HG03571 (cell line): ENCODE measurements around the gene CMTM3.
"Not testable (repeated sequence)": the region's sequence is repeated elsewhere in the genome, so short reads cannot be mapped to it uniquely, and the experiment has no call there.

ENCODE experiments used
- ATAC-seq: cut with Tn5 transposase; IDR thresholded peaks from one replicate; pipeline ENCODE4 v1.9.1; 2021; ENCODE audit not compliant: unreplicated experiment

CMTM3 gene

GRCh38 chr16:66604376-66605176 is at the start of gene CMTM3:
TSS of gene CMTM3 (plus strand) at chr16:66604704. CDS start at chr16:66604806, 102 bp downstream.
- ATAC-seq: peak; percentile 42

GRCh38 chr16:66560107-66560506 is 44.4 kb upstream of the CMTM3 start:
- ATAC-seq: no peak

- no peak for ATAC-seq
These were observed 43.0 kb upstream of the CMTM3 start for GRCh38 chr16:66561381-66562080.

GRCh38 chr16:66562409-66562808 is 42.1 kb upstream of the CMTM3 start:
- no peak for ATAC-seq

DNA sequence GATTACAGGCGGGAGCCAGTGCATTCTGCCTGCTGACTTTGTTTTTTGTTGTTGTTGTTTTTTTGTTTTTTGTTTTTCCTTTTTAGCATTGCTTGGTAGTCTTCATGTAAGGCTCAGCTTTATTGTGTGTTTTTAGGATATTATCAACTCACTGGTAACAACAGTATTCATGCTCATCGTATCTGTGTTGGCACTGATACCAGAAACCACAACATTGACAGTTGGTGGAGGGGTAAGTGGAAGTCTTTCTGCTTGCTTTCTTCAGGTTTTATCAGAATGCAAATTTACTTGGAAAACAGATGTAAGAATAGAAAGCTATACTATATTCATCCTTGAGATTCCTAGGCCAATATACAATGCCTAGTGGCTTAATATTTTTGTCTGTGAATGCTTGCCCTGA is 41.5 kb upstream of the CMTM3 start:
- ATAC-seq: no peak

- no peak for ATAC-seq
These were observed 40.8 kb upstream of the CMTM3 start for GRCh38 chr16:66563574-66564334.

DNA sequence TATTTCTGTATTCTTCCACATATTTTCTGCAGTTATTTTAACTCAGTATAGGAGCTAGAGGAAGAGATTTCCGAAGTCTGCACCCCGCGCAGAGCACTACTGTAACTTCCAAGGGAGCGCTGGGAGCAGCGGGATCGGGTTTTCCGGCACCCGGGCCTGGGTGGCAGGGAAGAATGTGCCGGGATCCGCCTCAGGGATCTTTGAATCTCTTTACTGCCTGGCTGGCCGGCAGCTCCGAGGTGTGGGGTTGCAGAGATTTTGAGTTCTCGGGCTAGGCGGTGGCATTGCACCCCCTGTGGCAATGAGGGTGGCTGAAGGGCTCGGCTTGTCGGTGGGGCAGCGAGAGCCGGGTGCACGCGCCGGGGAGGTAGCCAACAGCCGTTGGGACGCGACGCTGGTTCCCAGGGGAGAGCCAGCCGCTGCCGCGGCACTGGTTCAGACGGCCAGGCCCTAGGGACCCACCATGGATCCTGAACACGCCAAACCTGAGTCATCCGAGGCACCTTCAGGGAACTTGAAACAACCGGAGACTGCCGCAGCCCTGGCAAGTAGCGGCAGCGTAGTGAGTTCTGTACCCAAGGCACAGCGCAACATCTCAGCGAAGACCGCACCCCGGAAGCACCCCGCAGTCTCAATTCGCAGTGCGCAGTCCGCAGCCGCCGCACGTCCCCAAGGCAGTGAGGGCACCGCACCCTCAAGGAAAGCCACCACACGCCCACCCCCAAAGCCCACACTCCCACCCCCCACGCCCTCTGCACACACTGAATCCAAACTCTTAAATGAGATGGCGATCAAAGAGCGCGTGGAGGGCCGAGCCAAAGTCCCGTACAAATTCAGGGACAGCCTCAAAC is 38.2 kb upstream of the CMTM3 start, which contains the start of gene CMTM1:
CMTM1 (plus strand) TSS at position 389 of the 851 bp plus-strand sequence; CDS start at position 464, 75 bp downstream.
- no peak for ATAC-seq

DNA sequence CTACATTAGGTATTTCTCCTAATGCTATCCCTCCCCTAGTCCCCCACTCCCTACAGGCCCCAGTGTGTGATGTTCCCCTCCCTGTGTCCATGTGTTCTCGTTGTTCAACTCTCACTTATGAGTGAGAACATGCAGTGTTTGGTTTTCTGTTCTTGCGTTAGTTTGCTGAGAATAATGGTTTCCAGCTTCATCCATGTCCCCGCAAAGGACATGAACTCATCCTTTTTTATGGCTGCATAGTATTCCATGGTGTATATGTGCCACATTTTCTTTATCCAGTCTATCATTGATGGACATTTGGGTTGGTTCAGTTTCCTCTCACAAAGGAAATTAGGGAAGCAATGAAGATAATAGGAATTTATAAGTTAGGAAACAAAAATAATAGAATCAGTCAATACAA is 37.2 kb upstream of the CMTM3 start:
- not testable (repeated sequence) for ATAC-seq

DNA sequence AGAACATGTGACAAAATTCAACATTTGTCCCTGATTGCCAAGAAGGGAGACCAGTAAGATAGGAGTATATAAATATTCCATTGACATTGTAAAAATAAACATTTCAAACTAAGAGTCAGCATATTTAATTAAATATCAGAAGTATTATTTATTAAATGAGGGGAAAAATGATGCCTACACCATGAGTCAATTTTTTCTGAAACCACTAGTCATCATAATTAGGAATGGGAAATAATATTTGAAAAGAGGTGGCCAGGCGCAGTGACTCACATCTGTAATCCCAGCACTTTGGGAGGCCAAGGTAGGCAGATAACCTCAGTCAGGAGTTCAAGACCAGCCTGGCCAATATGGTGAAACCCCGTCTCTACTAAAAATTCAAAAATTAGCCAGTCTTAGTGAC is 36.1 kb upstream of the CMTM3 start:
- no peak for ATAC-seq

- ATAC-seq: no peak
These were observed 35.4 kb upstream of the CMTM3 start for GRCh38 chr16:66569131-66569530.

GRCh38 chr16:66569827-66570405 is 34.6 kb upstream of the CMTM3 start:
- no peak for ATAC-seq

DNA sequence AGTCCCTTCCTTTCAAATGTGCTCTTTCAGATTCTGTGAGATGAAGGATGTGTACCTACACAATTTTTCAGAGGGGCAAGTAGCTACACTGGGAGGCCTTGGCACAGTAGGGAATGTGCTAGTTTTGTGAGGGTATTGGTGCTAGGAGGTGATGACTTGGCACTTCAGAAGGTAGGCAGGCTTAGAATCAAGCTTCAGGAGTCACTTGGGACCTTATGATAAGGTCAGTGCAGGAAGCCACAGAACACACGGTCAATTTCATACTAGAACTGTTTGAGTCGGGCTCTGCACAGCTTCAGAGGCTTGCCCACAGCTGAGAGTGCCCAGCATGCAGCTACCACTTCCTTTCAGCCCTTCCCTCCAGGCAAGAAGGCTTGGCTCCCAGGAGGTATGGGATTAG is 32.1 kb upstream of the CMTM3 start:
- ATAC-seq: no peak

GRCh38 chr16:66574081-66574480 is 30.4 kb upstream of the CMTM3 start:
- no peak for ATAC-seq

DNA sequence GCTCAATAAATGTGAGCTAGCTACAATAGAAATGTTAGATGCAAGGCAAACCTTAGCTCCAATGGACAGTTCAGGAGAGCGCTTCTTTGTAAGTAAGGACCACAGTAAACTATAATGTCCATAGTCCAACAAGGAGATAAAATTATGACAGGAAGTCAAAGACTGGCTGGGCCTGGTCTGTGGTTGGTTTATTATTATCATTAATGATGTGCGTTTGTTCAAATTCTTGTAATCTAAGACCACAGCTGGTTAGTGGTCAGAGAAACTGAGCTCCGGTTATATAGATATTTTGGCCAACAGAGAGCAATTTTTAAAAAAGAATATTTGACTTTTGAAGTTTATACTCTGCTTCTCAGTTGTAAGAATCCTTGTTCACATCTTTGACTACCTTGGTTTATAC is 30.0 kb upstream of the CMTM3 start:
- ATAC-seq: no peak

DNA sequence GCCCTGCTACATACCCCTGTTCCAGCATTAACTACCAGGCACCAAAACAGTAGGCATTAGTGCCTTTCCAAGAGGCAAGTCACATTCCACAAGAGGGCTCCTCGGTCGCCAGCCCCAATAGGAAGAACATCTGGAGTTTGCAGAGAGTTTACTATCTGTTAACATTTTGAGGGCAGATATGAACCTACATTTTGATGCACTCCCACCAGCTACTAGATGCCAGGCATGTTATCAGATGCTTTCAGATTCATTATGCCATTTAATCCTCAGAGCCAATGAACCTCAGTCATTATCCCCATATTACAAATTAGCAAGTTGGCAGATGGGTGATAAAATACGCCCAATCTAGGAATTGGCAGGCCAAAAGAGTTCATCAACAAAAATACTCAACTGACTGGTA is 29.4 kb upstream of the CMTM3 start:
- no peak for ATAC-seq

DNA sequence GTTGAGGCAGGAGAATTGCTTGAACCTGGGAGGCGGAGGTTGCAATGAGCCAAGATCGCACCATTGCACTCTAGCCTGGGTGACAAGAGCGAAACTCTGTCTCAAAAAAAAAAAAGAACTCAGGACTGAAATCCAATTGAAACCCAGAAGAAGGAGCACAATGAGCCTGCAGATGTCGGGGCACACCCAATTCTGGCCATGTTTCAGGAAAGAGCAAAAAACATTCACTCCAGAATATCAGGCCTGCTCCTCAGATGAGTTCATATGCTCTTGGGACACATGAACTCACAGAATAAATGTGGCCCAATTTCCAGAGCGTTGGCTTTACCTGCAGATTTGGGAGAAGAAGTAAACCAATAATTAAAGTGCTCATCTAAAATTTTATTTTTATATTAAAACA is 28.2 kb upstream of the CMTM3 start:
- no peak for ATAC-seq

DNA sequence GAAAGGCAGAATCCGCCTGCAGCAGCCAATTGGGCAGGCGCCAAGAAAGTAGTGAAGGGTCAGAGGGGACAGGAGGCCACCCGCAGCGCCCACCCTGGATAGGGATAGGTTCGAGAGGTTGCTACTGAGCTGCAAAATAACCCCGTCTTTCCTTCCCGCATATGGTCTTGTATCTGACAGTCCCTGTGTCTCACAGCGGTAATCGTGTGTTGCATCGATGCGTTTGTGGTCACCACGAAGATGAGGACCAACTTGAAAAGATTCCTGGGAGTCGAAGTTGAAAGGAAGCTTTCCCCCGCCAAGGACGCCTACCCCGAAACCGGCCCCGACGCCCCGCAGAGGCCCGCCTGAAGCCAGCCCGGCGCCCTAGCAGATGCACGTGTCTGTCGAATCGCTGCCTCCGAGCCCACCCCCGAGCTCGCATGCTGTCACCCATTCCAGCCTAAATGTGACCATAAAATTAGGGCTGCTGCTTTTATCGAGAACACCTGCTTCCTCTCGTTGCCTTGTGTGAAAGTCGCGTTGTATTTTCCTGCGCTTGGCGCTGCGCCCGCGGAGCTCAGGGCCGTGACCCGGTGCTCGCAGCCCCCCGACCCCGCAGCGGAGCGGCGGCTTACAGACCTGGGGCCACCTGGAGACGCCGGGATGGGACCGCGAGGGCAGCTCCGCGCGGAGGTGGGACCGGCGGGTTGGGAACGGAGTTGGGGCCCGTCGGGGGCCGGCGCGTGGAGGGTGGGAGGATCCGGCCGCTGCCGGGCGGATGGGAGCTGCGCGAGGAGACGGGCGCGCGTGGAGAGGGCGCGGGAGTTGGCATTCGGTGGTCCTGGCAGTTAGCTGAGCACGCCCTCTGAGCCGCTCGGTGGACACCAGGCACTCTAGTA is 25.6 kb upstream of the CMTM3 start, which contains the start of gene CMTM2:
CMTM2 (plus strand) TSS at position 813 of the 881 bp plus-strand sequence. CDS start 145 bp downstream, outside the sequence.
- ATAC-seq: no peak

DNA sequence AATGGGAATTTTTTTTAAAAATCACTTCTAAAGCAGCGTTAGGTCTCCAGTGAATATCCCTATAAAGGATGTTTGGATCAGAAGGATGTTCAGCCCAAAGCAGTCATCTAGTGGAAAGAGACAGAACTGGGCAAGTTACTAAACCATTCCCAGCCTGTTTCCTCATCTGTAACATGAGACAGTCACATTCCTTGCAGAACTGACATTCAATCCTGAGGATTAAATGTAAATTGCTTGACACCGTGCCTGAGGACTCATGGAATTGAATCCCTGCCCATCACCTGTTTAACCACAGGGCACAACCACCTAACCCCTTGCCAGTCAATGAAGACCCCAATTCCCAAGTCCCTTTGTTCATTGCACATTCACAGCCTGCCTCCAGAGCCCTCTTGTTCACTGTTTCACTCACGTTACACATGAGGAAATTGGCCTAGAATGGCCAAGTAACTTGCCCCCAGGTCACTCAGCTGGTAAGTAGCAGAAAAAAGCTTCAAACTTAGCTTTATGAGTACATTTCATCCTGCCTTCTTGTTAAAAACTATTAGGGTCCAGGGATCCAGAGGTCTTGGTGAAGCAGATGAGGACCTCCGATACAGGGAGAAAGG is 23.8 kb upstream of the CMTM3 start:
- no peak for ATAC-seq
